Type B pancreatic cell (in vitro differentiated cells): ENCODE measurements around the gene CEP63. TPM values are rescaled to one million over a fixed set of nuclear protein-coding genes. Genes with fewer than 3 reads are reported as not detected.

Experiments
- DNase-seq: peaks from one replicate; pipeline ENCODE4 v3.0.0; 2021; ENCODE audit warnings: mixed read lengths; ENCODE audit not compliant: unreplicated experiment; ENCODE audit errors: extremely low spot score
- H3K27ac Mint-ChIP-seq: 2 replicates; pipeline ENCODE4 v1.8.0; 2021; ENCODE audit warnings: mild to moderate bottlenecking, mixed read lengths
- H3K27me3 Mint-ChIP-seq: 2 replicates; pipeline ENCODE4 v1.8.0; 2021; ENCODE audit warnings: mixed read lengths
- H3K36me3 Mint-ChIP-seq: 2 replicates; pipeline ENCODE4 v1.8.0; 2021; ENCODE audit warnings: mixed read lengths
- H3K4me1 Mint-ChIP-seq: one replicate; pipeline ENCODE4 v1.8.0; 2021; ENCODE audit warnings: mixed read lengths; ENCODE audit not compliant: unreplicated experiment
- H3K4me3 Mint-ChIP-seq: 2 replicates; pipeline ENCODE4 v1.8.0; 2021; ENCODE audit warnings: mild to moderate bottlenecking, mixed read lengths
- H3K9me3 Mint-ChIP-seq: 2 replicates; pipeline ENCODE4 v1.8.0; 2021; ENCODE audit warnings: mixed read lengths
- CTCF ChIP-seq: fragments of 200-600 bp; sonication (generic); conservative IDR thresholded peaks from 2 replicates; pipeline ENCODE4 v1.5.0; 2021; ENCODE audit warnings: antibody characterized with exemption, mild to moderate bottlenecking
- total RNA-seq: library from RNA; stranded (reverse); gene quantifications from 2 replicates; pipeline ENCODE4 v1.2.1, GENCODE V29; 2021; ENCODE audit warnings: low replicate concordance

The CEP63 gene
- total RNA-seq, 1 donor from 2014 or later = 22.8 TPM

- H3K4me1 Mint-ChIP-seq = peaks cover 6% of the 10 kb centered on the region
- no peak overlapping the region for H3K27ac Mint-ChIP-seq
- H3K36me3 Mint-ChIP-seq = no peaks in the 10 kb centered on the region
- no peak overlapping the region for H3K4me3 Mint-ChIP-seq
- TF ChIP-seq CTCF = no peak
- H3K9me3 Mint-ChIP-seq = no peaks in the 10 kb centered on the region
- DNase-seq = peak; percentile 50
- peaks cover 22% of the 10 kb centered on the region for H3K27me3 Mint-ChIP-seq
These were observed 121.5 kb downstream of the CEP63 start for GRCh38 chr3:134607054-134608022.

- TF ChIP-seq CTCF = no peak
- H3K4me1 Mint-ChIP-seq = peaks cover 6% of the 10 kb centered on the region
- H3K4me3 Mint-ChIP-seq = no peak overlapping the region
- no peak overlapping the region for H3K27ac Mint-ChIP-seq
- no peaks in the 10 kb centered on the region for H3K36me3 Mint-ChIP-seq
- H3K27me3 Mint-ChIP-seq = peaks cover 22% of the 10 kb centered on the region
- no peaks in the 10 kb centered on the region for H3K9me3 Mint-ChIP-seq
- DNase-seq = no peak
These were observed 122.3 kb downstream of the CEP63 start for GRCh38 chr3:134608023-134608770.

GRCh38 chr3:134608771-134609435 lies 123.0 kb downstream of the CEP63 start:
- H3K9me3 Mint-ChIP-seq = no peaks in the 10 kb centered on the region
- no peak for TF ChIP-seq CTCF
- H3K4me3 Mint-ChIP-seq = no peak overlapping the region
- H3K4me1 Mint-ChIP-seq = peaks cover 6% of the 10 kb centered on the region
- no peak overlapping the region for H3K27ac Mint-ChIP-seq
- DNase-seq = peak; percentile 54
- no peaks in the 10 kb centered on the region for H3K36me3 Mint-ChIP-seq
- H3K27me3 Mint-ChIP-seq = peaks cover 22% of the 10 kb centered on the region

- H3K36me3 Mint-ChIP-seq = no peaks in the 10 kb centered on the region
- no peak overlapping the region for H3K27ac Mint-ChIP-seq
These were observed 124.1 kb downstream of the CEP63 start for GRCh38 chr3:134609821-134610431.

More at GRCh38 chr3:134609821-134610431, 124.1 kb downstream of the CEP63 start:
- DNase-seq = peak; percentile 66
- TF ChIP-seq CTCF = no peak
- H3K4me3 Mint-ChIP-seq = no peak overlapping the region
- H3K4me1 Mint-ChIP-seq = peaks cover 6% of the 10 kb centered on the region
- H3K27me3 Mint-ChIP-seq = peaks cover 22% of the 10 kb centered on the region
- H3K9me3 Mint-ChIP-seq = no peaks in the 10 kb centered on the region
